KMS-11 (cell line): ENCODE measurements around the gene LIPG.

Experiments
- H2AFZ ChIP-seq: fragments of 200-600 bp; sonication (generic); 2 replicates; pipeline ENCODE4 v1.6.1; 2016; ENCODE audit warnings: antibody characterized with exemption, mixed run types, low read depth
- H3K27ac ChIP-seq: fragments of 200-600 bp; sonication (generic); 2 replicates; pipeline ENCODE4 v1.6.1; 2016; ENCODE audit warnings: mild to moderate bottlenecking, mixed run types
- H3K27me3 ChIP-seq: fragments of 200-600 bp; sonication (generic); 2 replicates; pipeline ENCODE4 v1.6.1; 2017; ENCODE audit warnings: mild to moderate bottlenecking, low read depth, mixed run types, moderate library complexity; ENCODE audit not compliant: insufficient read depth
- H3K36me3 ChIP-seq: fragments of 200-600 bp; sonication (generic); 2 replicates; pipeline ENCODE4 v1.6.1; 2017; ENCODE audit warnings: mild to moderate bottlenecking, mixed run types; ENCODE audit not compliant: insufficient read depth
- H3K4me1 ChIP-seq: fragments of 200-600 bp; sonication (generic); 2 replicates; pipeline ENCODE4 v1.6.1; 2016; ENCODE audit warnings: mild to moderate bottlenecking, low read depth, mixed run types; ENCODE audit not compliant: poor library complexity, severe bottlenecking
- H3K4me2 ChIP-seq: fragments of 200-600 bp; sonication (generic); 2 replicates; pipeline ENCODE4 v1.7.0; 2016; ENCODE audit warnings: mild to moderate bottlenecking, mixed run types
- H3K4me3 ChIP-seq: fragments of 200-600 bp; sonication (generic); IDR thresholded peaks from 2 replicates; pipeline ENCODE4 v1.6.1; 2017; ENCODE audit warnings: low read depth, low read length, mixed read lengths; ENCODE audit not compliant: insufficient read depth
- H3K79me2 ChIP-seq: fragments of 200-600 bp; sonication (generic); 2 replicates; pipeline ENCODE4 v1.6.1; 2016; ENCODE audit warnings: low read depth, mixed run types; ENCODE audit not compliant: insufficient read depth
- H3K9ac ChIP-seq: fragments of 200-600 bp; sonication (generic); 2 replicates; pipeline ENCODE4 v1.6.1; 2016; ENCODE audit warnings: mild to moderate bottlenecking, mixed run types
- H4K20me1 ChIP-seq: fragments of 200-600 bp; sonication (generic); 2 replicates; pipeline ENCODE4 v1.6.1; 2016; ENCODE audit warnings: mild to moderate bottlenecking, mixed run types; ENCODE audit not compliant: insufficient read depth
- TF ChIP-seq, protein P1 (sequence below): fragments of 200-600 bp; sonication (generic); conservative IDR thresholded peaks from 2 replicates; pipeline ENCODE4 v1.6.1; 2017; ENCODE audit warnings: low read depth, mild to moderate bottlenecking, antibody characterized with exemption, low read length, moderate library complexity, mixed read lengths

Gene LIPG

DNA sequence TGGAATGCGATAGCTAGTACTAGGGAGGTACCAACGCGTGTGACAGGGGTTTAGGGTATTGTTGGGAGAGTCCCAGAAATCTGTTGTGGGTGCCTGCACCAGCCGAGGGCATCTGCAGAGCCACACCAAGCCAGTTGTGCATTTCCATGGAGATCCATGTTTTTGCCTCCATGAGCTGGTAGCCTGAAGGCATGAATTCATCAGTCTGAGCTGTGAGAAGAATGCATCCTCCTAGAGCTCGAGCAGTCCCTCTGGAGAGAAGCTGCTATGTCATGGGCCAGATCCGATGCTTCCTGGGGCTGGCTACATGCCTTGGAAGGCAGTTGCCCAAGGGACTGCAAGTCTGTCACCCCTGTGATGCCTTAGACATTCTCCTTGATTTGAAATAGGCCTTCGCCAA lies 57.9 kb downstream of the LIPG start:
- no peaks in the 10 kb centered on the region for H3K4me1 ChIP-seq
- H3K9ac ChIP-seq: no peak overlapping the region
- H4K20me1 ChIP-seq: no peaks in the 10 kb centered on the region
- H3K27ac ChIP-seq: no peak overlapping the region
- H3K4me2 ChIP-seq: no peak overlapping the region
- H3K36me3 ChIP-seq: no peaks in the 10 kb centered on the region
- no peaks in the 10 kb centered on the region for H3K79me2 ChIP-seq
- TF ChIP-seq, protein P1, sequence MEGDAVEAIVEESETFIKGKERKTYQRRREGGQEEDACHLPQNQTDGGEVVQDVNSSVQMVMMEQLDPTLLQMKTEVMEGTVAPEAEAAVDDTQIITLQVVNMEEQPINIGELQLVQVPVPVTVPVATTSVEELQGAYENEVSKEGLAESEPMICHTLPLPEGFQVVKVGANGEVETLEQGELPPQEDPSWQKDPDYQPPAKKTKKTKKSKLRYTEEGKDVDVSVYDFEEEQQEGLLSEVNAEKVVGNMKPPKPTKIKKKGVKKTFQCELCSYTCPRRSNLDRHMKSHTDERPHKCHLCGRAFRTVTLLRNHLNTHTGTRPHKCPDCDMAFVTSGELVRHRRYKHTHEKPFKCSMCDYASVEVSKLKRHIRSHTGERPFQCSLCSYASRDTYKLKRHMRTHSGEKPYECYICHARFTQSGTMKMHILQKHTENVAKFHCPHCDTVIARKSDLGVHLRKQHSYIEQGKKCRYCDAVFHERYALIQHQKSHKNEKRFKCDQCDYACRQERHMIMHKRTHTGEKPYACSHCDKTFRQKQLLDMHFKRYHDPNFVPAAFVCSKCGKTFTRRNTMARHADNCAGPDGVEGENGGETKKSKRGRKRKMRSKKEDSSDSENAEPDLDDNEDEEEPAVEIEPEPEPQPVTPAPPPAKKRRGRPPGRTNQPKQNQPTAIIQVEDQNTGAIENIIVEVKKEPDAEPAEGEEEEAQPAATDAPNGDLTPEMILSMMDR: no peak
- no peak overlapping the region for H2AFZ ChIP-seq
- no peak overlapping the region for H3K4me3 ChIP-seq
- H3K27me3 ChIP-seq: no peaks in the 10 kb centered on the region

DNA sequence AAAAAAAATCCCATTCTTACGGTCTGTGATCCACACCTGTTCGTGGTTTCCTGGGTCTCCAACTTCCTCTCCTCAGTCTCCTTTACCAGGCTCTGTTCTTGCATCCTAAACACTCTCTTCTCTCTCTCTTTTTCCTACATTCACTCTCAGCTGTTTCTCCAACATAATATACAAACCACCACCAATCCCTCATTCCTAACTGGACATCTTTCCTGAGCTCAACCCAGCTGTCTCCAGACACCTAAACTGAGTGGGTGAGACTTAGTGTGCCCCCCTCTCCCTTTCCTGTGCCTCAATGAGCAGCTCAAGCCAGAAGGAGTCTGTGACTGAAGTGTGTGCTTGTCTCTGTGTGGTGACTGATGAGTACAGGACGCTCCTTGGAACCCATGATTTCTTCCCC lies 59.4 kb downstream of the LIPG start:
- Histone ChIP-seq H3K4me2 (no peak overlapping the region), H3K36me3 (no peaks in the 10 kb centered on the region), H3K27me3 (no peaks in the 10 kb centered on the region), H4K20me1 (no peaks in the 10 kb centered on the region), H3K27ac (no peak overlapping the region), H3K4me1 (no peaks in the 10 kb centered on the region), H3K79me2 (no peaks in the 10 kb centered on the region), H3K4me3 (no peak overlapping the region), H3K9ac (no peak overlapping the region), H2AFZ (no peak overlapping the region)
- TF ChIP-seq, protein P1: no peak

DNA sequence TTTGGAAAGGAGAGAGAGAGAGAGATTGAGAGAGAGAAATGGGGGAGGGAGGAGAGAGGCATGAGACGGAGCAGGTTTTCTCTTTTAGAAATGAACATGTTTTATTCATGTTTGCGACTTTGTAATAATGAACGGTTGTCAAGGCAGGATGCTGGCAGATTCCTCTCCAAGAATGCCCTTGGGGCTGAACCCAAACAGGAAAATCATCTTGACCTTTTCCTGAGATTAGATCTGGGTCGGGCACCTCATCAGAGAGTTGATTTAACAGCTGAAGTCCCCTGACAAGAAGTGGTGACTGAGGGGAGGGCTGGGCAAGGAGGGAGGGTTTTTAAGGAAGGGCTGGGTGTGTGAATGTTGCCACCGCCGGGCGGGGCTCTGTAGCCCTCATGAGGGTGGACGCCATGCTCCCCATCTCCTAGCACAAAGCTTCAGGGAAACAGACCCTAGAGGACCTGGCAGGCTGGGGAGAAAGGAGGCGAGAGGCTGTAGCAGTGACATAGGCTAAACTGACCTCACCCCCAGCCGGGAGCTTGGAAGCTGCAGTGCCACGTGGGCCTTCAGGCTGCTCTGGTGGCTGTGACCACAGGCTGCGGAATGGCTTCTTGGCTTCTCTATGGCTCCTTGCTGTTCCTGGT lies 60.0 kb downstream of the LIPG start:
- H3K79me2 ChIP-seq: no peaks in the 10 kb centered on the region
- H3K4me2 ChIP-seq: no peak overlapping the region
- H3K36me3 ChIP-seq: no peaks in the 10 kb centered on the region
- TF ChIP-seq, protein P1: no peak
- no peaks in the 10 kb centered on the region for H3K4me1 ChIP-seq
- H2AFZ ChIP-seq: no peak overlapping the region
- no peaks in the 10 kb centered on the region for H3K27me3 ChIP-seq
- H3K27ac ChIP-seq: no peak overlapping the region
- H4K20me1 ChIP-seq: no peaks in the 10 kb centered on the region
- H3K4me3 ChIP-seq: no peak overlapping the region
- H3K9ac ChIP-seq: no peak overlapping the region

DNA sequence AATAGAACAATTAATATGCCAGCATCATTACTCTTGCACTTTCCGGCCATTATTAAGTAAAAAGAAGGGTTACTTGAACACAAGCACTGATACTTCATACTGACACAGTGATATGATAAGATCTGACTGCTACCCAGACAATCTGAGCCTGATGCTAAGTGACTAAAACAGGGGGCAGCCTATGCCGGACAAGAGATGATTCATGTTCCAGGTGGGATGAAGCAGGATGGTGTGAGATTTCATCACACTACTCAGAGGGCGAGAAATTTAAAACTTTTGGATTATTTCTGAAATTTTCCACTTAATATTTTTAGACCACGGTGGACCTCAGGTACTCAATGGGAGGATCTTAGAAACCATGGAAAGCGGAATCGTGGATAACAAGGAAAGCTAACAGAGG lies 61.7 kb downstream of the LIPG start:
- Histone ChIP-seq H3K4me1 (no peaks in the 10 kb centered on the region), H3K79me2 (no peaks in the 10 kb centered on the region), H2AFZ (no peak overlapping the region), H3K27ac (no peak overlapping the region), H4K20me1 (no peaks in the 10 kb centered on the region), H3K27me3 (no peaks in the 10 kb centered on the region), H3K36me3 (no peaks in the 10 kb centered on the region), H3K4me2 (no peak overlapping the region), H3K9ac (no peak overlapping the region), H3K4me3 (no peak overlapping the region)
- TF ChIP-seq, protein P1: no peak
